Mammary epithelial cell (primary cell): ENCODE results near the gene BASP1.

ENCODE experiments used
- EZH2 ChIP-seq: IDR thresholded peaks from 2 replicates; pipeline ENCODE4 v1.6.1; 2012; ENCODE audit warnings: low read length, inconsistent platforms, borderline replicate concordance
- TF ChIP-seq, protein P1 (sequence below), 2 donors: IDR thresholded peaks in 1 of 2; conservative IDR thresholded peaks in 1 of 2; 2 replicates each; pipeline ENCODE4 v1.5.1; 2011 to 2012; ENCODE audit warnings: inconsistent platforms in 2 of 2, low read length in 2 of 2, mild to moderate bottlenecking in 2 of 2, control low read depth in 1 of 2, low read depth in 1 of 2; ENCODE audit not compliant: insufficient read depth in 1 of 2; ENCODE audit errors: extremely low read depth in 1 of 2

DNA sequence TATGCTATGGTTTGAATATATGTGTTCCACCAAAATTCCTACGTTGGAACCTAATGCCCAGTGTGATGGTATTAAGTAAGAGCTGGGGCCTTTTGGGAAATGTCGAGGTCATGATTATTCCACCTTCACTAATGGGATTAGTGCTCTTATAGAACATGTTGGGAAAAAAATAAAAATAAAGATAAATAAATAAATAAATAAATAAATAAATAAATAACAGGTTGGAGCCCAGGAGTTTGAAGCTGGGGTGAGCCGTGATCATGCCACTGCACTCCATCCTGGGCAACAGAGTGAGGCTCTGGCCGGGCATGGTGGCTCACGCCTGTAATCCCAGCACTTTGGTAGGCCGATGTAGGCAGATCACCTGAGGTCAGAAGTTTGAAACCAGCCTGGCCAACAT is 22.5 kb downstream of the BASP1 start:
- TF ChIP-seq, protein P1, sequence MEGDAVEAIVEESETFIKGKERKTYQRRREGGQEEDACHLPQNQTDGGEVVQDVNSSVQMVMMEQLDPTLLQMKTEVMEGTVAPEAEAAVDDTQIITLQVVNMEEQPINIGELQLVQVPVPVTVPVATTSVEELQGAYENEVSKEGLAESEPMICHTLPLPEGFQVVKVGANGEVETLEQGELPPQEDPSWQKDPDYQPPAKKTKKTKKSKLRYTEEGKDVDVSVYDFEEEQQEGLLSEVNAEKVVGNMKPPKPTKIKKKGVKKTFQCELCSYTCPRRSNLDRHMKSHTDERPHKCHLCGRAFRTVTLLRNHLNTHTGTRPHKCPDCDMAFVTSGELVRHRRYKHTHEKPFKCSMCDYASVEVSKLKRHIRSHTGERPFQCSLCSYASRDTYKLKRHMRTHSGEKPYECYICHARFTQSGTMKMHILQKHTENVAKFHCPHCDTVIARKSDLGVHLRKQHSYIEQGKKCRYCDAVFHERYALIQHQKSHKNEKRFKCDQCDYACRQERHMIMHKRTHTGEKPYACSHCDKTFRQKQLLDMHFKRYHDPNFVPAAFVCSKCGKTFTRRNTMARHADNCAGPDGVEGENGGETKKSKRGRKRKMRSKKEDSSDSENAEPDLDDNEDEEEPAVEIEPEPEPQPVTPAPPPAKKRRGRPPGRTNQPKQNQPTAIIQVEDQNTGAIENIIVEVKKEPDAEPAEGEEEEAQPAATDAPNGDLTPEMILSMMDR (conservative IDR thresholded peaks at IDR 0.05 in 1 of 2, IDR thresholded peaks at IDR 0.05 in 1 of 2; ENCODE audit: extremely low read depth in 1 of 2, insufficient read depth in 1 of 2, low read depth in 1 of 2, low read length in 2 of 2) = no peak
- TF ChIP-seq EZH2 = no peak
